GM19463 (cell line): ENCODE measurements around the gene ADIRF.
"Not testable (repeated sequence)": the region's sequence is repeated elsewhere in the genome, so short reads cannot be mapped to it uniquely, and the experiment has no call there.

ENCODE experiments used
- ATAC-seq: cut with Tn5 transposase; IDR thresholded peaks from one replicate; pipeline ENCODE4 v1.9.1; 2021; ENCODE audit warnings: mild to moderate bottlenecking, moderate library complexity; ENCODE audit not compliant: unreplicated experiment

The ADIRF gene

GRCh38 chr10:86976362-86977056 lies 8.2 kb downstream of the ADIRF start:
- ATAC-seq, result no peak

GRCh38 chr10:86978457-86978856 lies 10.2 kb downstream of the ADIRF start:
- not testable (repeated sequence) for ATAC-seq

GRCh38 chr10:86979296-86979818 lies 11.1 kb downstream of the ADIRF start:
- no peak for ATAC-seq

- ATAC-seq, result no peak
These were observed 11.7 kb downstream of the ADIRF start for GRCh38 chr10:86979977-86980448.

GRCh38 chr10:86981020-86981419 lies 12.7 kb downstream of the ADIRF start:
- ATAC-seq, result not testable (repeated sequence)

GRCh38 chr10:86981716-86982115 lies 13.4 kb downstream of the ADIRF start:
- ATAC-seq, result no peak

GRCh38 chr10:86984498-86984897 lies 16.2 kb downstream of the ADIRF start:
- ATAC-seq, result not testable (repeated sequence)

- no peak for ATAC-seq
These were observed 20.2 kb downstream of the ADIRF start for GRCh38 chr10:86988520-86988919.

GRCh38 chr10:86991362-86991761 lies 23.1 kb downstream of the ADIRF start:
- not testable (repeated sequence) for ATAC-seq

GRCh38 chr10:86992456-86992855 lies 24.2 kb downstream of the ADIRF start:
- ATAC-seq, result no peak

GRCh38 chr10:86992929-86993328 lies 24.6 kb downstream of the ADIRF start:
- ATAC-seq, result no peak

GRCh38 chr10:86999802-87000403 lies 31.6 kb downstream of the ADIRF start:
- ATAC-seq, result not testable (repeated sequence)

- no peak for ATAC-seq
These were observed 32.2 kb downstream of the ADIRF start for GRCh38 chr10:87000491-87000890.

- not testable (repeated sequence) for ATAC-seq
These were observed 38.8 kb downstream of the ADIRF start for GRCh38 chr10:87007124-87007523.

- not testable (repeated sequence) for ATAC-seq
These were observed 39.4 kb downstream of the ADIRF start for GRCh38 chr10:87007674-87008073.

- ATAC-seq, result not testable (repeated sequence)
These were observed 40.0 kb downstream of the ADIRF start for GRCh38 chr10:87008303-87008702.

GRCh38 chr10:87009134-87009696 lies 40.9 kb downstream of the ADIRF start:
- not testable (repeated sequence) for ATAC-seq

GRCh38 chr10:87013528-87013927 lies 45.2 kb downstream of the ADIRF start:
- ATAC-seq, result not testable (repeated sequence)

- ATAC-seq, result not testable (repeated sequence)
These were observed 46.9 kb downstream of the ADIRF start for GRCh38 chr10:87014986-87015716.

GRCh38 chr10:87018127-87018526 lies 49.8 kb downstream of the ADIRF start:
- not testable (repeated sequence) for ATAC-seq

GRCh38 chr10:87019066-87019465 lies 50.8 kb downstream of the ADIRF start:
- not testable (repeated sequence) for ATAC-seq
